Measurements from ENCODE around the gene PLVAP.

PLVAP gene

GRCh38 chr19:17304386-17305215 is 72.5 kb downstream of the PLVAP start:
- in situ Hi-C loops (cut with MboI; ENCODE audit: low sequenced_read_pairs) = no loop called here

- in situ Hi-C loops (cut with MboI; ENCODE audit: low sequenced_read_pairs) = no loop called here
Observed at GRCh38 chr19:17303940-17304267, 73.2 kb downstream of the PLVAP start.

- in situ Hi-C loops (cut with MboI; ENCODE audit: low sequenced_read_pairs) = no loop called here
Observed at GRCh38 chr19:17303167-17303939, 73.8 kb downstream of the PLVAP start, which contains the start of gene ABHD8. TSS of gene ABHD8 (minus strand) at chr19:17303425. CDS start at chr19:17301616, 1,809 bp downstream.

- in situ Hi-C loops (cut with MboI; ENCODE audit: low sequenced_read_pairs) = no loop called here
Observed at GRCh38 chr19:17302391-17303166, 74.6 kb downstream of the PLVAP start.

All from HL-60/S4 treated with phorbol 12-myristate 13-acetate at 8.2 ng/mL for 4 days and 3 days (cell line).